ENCODE data around the gene MRPL43. TPM values are rescaled to one million over a fixed set of nuclear protein-coding genes. Genes with fewer than 3 reads are reported as not detected.

The MRPL43 gene
- total and polyA plus RNA-seq, 9 of the 15 experiments (the other 6 are each of a cell fraction or from before 2014, with no cell fraction given) = 15.1 to 63.7 (median 37.2) TPM

DNA sequence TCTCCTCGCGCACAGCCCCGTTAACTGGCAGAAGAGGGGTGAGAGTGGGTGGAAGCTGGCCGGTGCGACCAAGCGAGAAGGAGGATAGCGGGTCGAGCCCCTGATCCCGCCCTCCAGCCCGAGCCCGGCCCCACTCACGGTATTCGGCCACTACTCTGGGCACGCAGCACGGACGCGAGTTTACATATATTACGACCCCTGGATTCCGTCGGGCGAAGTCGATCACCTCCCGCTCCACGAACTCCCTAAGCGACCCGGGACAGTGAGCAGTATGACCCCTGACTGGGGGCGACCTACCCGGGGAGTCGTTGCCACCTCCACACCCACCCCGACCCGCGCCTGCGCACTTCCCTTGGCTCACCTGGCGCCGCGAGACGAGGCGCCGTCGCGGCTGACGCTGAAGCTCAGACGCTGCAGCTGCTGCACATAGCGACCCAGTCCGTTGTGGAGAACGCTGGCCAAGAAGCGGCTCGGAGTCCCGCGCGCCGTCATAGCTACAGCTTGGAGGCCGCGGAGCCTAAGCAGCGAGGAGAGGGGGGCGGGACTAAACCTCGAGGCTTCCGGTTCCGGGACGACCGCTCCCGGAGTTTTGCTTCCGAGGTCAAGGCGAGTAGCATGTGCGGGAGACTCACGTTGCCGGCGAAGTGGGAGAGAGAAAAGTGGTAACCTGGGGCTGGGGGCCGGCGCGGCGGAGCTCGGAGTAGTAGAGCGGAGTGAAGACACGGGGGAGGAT is at the start of gene MRPL43, which contains the start of gene TWNK (continued):
- TF ChIP-seq, protein P1, sequence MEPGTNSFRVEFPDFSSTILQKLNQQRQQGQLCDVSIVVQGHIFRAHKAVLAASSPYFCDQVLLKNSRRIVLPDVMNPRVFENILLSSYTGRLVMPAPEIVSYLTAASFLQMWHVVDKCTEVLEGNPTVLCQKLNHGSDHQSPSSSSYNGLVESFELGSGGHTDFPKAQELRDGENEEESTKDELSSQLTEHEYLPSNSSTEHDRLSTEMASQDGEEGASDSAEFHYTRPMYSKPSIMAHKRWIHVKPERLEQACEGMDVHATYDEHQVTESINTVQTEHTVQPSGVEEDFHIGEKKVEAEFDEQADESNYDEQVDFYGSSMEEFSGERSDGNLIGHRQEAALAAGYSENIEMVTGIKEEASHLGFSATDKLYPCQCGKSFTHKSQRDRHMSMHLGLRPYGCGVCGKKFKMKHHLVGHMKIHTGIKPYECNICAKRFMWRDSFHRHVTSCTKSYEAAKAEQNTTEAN (CRISPR knock-in tag; IDR thresholded peaks at IDR 0.05) = no peak
- TF ChIP-seq, protein P2, sequence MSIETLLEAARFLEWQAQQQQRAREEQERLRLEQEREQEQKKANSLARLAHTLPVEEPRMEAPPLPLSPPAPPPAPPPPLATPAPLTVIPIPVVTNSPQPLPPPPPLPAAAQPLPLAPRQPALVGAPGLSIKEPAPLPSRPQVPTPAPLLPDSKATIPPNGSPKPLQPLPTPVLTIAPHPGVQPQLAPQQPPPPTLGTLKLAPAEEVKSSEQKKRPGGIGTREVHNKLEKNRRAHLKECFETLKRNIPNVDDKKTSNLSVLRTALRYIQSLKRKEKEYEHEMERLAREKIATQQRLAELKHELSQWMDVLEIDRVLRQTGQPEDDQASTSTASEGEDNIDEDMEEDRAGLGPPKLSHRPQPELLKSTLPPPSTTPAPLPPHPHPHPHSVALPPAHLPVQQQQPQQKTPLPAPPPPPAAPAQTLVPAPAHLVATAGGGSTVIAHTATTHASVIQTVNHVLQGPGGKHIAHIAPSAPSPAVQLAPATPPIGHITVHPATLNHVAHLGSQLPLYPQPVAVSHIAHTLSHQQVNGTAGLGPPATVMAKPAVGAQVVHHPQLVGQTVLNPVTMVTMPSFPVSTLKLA (conservative IDR thresholded peaks at IDR 0.05) = peak; percentile 99 to 100
- TF ChIP-seq POLR2A (conservative IDR thresholded peaks at IDR 0.05) = peak; percentile 81
- TF ChIP-seq, protein P3, sequence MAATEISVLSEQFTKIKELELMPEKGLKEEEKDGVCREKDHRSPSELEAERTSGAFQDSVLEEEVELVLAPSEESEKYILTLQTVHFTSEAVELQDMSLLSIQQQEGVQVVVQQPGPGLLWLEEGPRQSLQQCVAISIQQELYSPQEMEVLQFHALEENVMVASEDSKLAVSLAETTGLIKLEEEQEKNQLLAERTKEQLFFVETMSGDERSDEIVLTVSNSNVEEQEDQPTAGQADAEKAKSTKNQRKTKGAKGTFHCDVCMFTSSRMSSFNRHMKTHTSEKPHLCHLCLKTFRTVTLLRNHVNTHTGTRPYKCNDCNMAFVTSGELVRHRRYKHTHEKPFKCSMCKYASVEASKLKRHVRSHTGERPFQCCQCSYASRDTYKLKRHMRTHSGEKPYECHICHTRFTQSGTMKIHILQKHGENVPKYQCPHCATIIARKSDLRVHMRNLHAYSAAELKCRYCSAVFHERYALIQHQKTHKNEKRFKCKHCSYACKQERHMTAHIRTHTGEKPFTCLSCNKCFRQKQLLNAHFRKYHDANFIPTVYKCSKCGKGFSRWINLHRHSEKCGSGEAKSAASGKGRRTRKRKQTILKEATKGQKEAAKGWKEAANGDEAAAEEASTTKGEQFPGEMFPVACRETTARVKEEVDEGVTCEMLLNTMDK (IDR thresholded peaks at IDR 0.05; ENCODE audit: borderline replicate concordance, insufficient read depth, low read depth, low read length, poor library complexity, severe bottlenecking) = no peak
- TF ChIP-seq, protein P4, sequence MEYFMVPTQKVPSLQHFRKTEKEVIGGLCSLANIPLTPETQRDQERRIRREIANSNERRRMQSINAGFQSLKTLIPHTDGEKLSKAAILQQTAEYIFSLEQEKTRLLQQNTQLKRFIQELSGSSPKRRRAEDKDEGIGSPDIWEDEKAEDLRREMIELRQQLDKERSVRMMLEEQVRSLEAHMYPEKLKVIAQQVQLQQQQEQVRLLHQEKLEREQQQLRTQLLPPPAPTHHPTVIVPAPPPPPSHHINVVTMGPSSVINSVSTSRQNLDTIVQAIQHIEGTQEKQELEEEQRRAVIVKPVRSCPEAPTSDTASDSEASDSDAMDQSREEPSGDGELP (CRISPR knock-in tag; IDR thresholded peaks at IDR 0.05; ENCODE audit: borderline replicate concordance) = peak; percentile 75
- TF ChIP-seq, protein P5, sequence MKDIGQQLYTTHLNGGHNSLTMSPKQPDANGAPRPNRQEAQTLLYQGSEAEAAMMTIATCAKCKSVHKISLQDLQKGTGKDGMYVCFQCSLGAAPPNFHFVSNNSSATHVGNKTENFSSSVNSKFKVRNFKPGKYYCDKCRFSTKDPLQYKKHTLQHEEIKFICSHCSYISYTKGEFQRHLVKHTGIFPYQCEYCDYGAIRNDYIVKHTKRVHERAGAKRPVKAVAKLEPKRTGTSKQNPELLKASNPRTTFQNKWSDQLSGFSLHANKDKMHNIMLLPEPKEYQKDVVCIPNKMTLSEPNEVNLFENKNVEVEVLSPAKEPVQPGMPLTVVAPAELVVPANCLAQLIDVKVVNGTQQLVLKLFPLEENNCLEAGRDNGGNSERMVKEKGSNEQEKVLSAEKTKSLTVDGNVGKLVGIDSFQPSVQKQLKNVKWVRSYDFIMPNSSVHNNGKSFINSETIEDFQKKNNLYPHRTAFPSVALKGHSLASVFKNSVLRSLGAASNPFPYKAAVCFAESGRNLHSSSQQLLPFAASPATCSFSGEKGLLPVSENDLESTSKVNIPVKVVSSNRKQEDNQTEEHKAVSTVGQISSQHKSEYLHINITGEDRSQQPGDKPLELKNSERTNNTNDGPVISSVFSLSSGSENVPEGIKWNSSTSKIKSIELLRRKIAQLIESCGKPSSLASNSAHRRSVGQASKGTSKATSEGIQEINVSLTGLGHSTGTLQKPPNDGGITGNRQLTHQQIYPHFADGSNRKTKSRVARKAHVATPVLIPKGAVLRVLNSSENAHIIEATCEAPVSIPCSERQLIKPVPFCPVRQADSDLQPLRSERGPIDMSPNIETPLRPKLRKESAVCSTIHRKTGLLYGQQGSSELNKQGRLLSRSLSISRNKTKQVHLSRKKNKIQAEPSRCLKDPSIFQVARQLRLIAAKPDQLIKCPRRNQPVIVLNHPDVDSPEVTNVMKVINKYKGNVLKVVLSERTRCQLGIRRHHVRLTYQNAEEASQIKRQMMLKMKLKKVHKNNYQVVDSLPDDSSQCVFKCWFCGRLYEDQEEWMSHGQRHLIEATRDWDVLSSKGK (CRISPR knock-in tag; IDR thresholded peaks at IDR 0.05) = no peak
- TF ChIP-seq, protein P6, sequence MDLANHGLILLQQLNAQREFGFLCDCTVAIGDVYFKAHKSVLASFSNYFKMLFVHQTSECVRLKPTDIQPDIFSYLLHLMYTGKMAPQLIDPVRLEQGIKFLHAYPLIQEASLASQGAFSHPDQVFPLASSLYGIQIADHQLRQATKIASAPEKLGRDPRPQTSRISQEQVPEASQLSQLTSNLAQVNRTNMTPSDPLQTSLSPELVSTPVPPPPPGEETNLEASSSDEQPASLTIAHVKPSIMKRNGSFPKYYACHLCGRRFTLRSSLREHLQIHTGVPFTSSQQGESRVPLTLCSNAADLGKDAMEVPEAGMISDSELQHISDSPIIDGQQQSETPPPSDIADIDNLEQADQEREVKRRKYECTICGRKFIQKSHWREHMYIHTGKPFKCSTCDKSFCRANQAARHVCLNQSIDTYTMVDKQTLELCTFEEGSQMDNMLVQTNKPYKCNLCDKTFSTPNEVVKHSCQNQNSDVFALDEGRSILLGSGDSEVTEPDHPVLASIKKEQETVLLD (IDR thresholded peaks at IDR 0.05) = peak; percentile 84
